Epithelial cell of esophagus (primary cell): ENCODE measurements around the gene DPM1.

Experiments used
- DNase-seq: peaks from one replicate; pipeline ENCODE4 v3.0.0; 2010; ENCODE audit warnings: low read depth
- H3K4me3 ChIP-seq: 2 replicates; pipeline ENCODE4 v1.5.1; 2011; ENCODE audit warnings: mild to moderate bottlenecking, low read length, control low read depth
- CTCF ChIP-seq: IDR thresholded peaks from 2 replicates; pipeline ENCODE4 v1.5.1; 2011; ENCODE audit warnings: low read depth, mild to moderate bottlenecking, low read length, control low read depth, inconsistent platforms; ENCODE audit not compliant: insufficient read depth; ENCODE audit errors: missing control alignments

Gene DPM1

GRCh38 chr20:51001430-51002265, 43.3 kb upstream of the DPM1 start:
- no peak for TF ChIP-seq CTCF
- H3K4me3 ChIP-seq, result no peak overlapping the region
- no peak for DNase-seq

DNA sequence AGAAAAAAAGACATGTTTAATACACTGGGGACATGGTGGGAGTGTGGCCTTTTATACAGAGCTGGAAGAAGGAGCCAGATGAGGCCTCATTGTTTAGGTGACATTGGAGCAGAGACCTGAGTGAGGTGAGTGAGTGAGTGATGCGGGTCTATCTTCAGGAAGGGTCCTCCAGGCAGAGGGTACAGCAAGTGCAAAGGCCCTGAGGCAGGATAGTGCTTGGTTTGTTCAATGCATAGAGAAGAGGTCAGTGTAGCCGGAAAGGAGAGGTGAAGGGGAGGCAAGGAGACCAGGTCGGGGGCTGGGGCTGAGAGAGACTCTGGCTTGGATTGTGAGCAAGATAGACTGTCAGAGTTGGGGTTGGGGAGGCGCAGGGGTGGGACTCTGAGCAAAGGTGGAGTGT, 41.0 kb upstream of the DPM1 start:
- no peak for DNase-seq
- no peak for TF ChIP-seq CTCF
- H3K4me3 ChIP-seq, result no peak overlapping the region

- TF ChIP-seq CTCF, result no peak
- H3K4me3 ChIP-seq, result no peak overlapping the region
- DNase-seq, result peak; percentile 76
Observed at GRCh38 chr20:50996901-50997865, 38.9 kb upstream of the DPM1 start.

GRCh38 chr20:50995506-50995905, 37.2 kb upstream of the DPM1 start:
- no peak overlapping the region for H3K4me3 ChIP-seq
- TF ChIP-seq CTCF, result no peak
- peak; percentile 16 for DNase-seq

DNA sequence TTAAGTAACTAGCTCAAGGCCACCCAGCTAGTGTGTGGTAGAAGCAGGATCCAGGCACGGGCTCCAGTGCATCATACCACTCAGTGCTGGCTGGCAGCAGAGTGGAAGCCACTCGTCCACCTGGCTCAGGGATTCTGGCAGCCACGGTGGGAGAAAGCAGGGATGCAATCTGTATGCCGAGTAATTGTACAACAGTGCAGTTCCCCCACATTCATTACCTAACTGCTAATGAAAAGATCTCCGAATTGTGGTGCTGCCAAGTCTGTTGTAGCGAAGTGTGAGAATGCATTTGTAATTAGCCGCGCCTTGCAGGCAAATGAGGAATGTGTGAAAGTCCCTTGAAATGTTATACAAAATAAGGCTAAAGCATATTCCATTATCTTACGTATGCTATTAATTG, 35.5 kb upstream of the DPM1 start:
- TF ChIP-seq CTCF, result no peak
- no peak overlapping the region for H3K4me3 ChIP-seq
- DNase-seq, result no peak

GRCh38 chr20:50992733-50993457, 34.6 kb upstream of the DPM1 start:
- no peak overlapping the region for H3K4me3 ChIP-seq
- DNase-seq, result peak; percentile 83
- TF ChIP-seq CTCF, result peak; percentile 92
